ENCODE measurements around the gene TEX36.

DNA sequence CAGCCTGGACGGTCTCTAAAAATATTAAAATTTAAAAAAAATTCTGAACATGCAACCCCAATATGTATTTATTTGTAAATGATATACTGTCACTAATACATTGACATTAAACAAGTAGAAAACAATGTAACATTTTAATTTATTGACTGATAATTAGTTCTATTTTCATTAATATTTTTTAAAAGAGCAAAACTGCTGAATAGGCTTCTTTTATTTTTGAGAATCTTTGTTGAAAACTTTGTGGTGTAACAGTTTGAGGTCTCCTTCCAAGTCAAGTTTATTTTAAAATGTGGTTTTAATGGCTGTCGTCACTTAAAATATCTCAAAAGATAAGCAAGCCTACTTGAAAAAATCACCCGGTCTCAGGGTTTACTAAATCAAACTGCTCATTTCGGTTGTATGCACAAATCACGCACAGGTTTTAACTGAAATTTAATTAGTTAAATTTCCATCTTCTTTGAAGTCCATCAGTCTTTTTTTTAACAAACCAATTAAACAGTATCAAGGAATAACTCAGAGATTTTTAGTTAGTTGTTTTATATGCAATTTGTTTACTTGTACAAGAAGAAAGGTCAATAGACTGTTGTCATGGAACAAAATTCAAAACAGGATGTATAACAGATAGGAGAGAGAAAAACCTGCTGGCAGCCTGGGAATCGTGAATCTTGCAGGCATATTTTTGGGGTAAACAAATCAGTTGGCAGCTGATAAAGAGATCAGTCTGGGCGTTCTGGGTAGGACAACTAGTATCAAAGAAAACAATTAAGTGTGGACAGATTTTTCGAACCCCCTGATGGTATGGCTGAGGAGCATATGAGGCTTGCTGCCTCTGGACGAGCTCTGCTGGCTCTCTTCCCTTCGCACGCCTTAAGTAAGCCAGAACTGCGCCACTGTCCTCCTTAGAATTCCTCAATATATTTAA lies 26.9 kb upstream of the TEX36 start:
- TF ChIP-seq EP300 (IDR thresholded peaks at IDR 0.05; ENCODE audit: borderline replicate concordance) = no peak
- no peak for TF ChIP-seq CREB1 (IDR thresholded peaks at IDR 0.05; ENCODE audit: low read depth)
- TF ChIP-seq, protein P1, sequence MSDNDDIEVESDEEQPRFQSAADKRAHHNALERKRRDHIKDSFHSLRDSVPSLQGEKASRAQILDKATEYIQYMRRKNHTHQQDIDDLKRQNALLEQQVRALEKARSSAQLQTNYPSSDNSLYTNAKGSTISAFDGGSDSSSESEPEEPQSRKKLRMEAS (IDR thresholded peaks at IDR 0.05) = no peak
- no peak for TF ChIP-seq YY1 (IDR thresholded peaks at IDR 0.05; ENCODE audit: low read depth)
- no peak for TF ChIP-seq ZBTB7A (IDR thresholded peaks at IDR 0.05; ENCODE audit: low read depth)
